ENCODE data around the gene SIRPD. TPM values are rescaled to one million over a fixed set of nuclear protein-coding genes. Genes with fewer than 3 reads are reported as not detected.

Gene SIRPD
- total RNA-seq, 1 experiment from 2014 or later, result not detected

- Histone ChIP-seq H3K79me2 (ENCODE audit: low read length) (no peaks in the 10 kb centered on the region), H3K27ac (ENCODE audit: low read length) (no peak overlapping the region), H4K20me1 (ENCODE audit: insufficient read depth, low read depth, low read length) (no peaks in the 10 kb centered on the region), H3K36me3 (ENCODE audit: insufficient read depth, low read length) (no peaks in the 10 kb centered on the region), H3K9me2 (replicated peaks; ENCODE audit: insufficient read depth, low read length) (no peaks in the 10 kb centered on the region), H3K27me3 (ENCODE audit: low read length) (no peaks in the 10 kb centered on the region), H3K9me3 (ENCODE audit: low read length) (no peaks in the 10 kb centered on the region), H3K9ac (ENCODE audit: low read length) (no peak overlapping the region), H2AFZ (ENCODE audit: low read length) (no peak overlapping the region), H3K4me3 (ENCODE audit: low read length) (no peak overlapping the region), H3K4me2 (ENCODE audit: low read depth, low read length, poor library complexity, severe bottlenecking) (no peak overlapping the region), H3K4me1 (ENCODE audit: low read length) (peaks cover 12% of the 10 kb centered on the region)
- DNase-seq, result peak; percentile 52
Measured at GRCh38 chr20:1535420-1536175, 21.9 kb downstream of the SIRPD start.

GRCh38 chr20:1534526-1534925 lies 23.0 kb downstream of the SIRPD start:
- H2AFZ ChIP-seq (ENCODE audit: low read length), result no peak overlapping the region
- H3K9ac ChIP-seq (ENCODE audit: low read length), result no peak overlapping the region
- H3K4me3 ChIP-seq (ENCODE audit: low read length), result no peak overlapping the region
- H3K36me3 ChIP-seq (ENCODE audit: insufficient read depth, low read length), result no peaks in the 10 kb centered on the region
- DNase-seq, result no peak
- no peaks in the 10 kb centered on the region for H3K79me2 ChIP-seq (ENCODE audit: low read length)
- no peak overlapping the region for H3K4me2 ChIP-seq (ENCODE audit: low read depth, low read length, poor library complexity, severe bottlenecking)
- H4K20me1 ChIP-seq (ENCODE audit: insufficient read depth, low read depth, low read length), result no peaks in the 10 kb centered on the region
- H3K9me2 ChIP-seq (replicated peaks; ENCODE audit: insufficient read depth, low read length), result no peaks in the 10 kb centered on the region
- peaks cover 12% of the 10 kb centered on the region for H3K4me1 ChIP-seq (ENCODE audit: low read length)
- no peaks in the 10 kb centered on the region for H3K9me3 ChIP-seq (ENCODE audit: low read length)
- no peak overlapping the region for H3K27ac ChIP-seq (ENCODE audit: low read length)
- no peaks in the 10 kb centered on the region for H3K27me3 ChIP-seq (ENCODE audit: low read length)

GRCh38 chr20:1533059-1533458 lies 24.4 kb downstream of the SIRPD start:
- no peak overlapping the region for H3K9ac ChIP-seq (ENCODE audit: low read length)
- no peaks in the 10 kb centered on the region for H3K27me3 ChIP-seq (ENCODE audit: low read length)
- no peaks in the 10 kb centered on the region for H3K9me2 ChIP-seq (replicated peaks; ENCODE audit: insufficient read depth, low read length)
- no peak overlapping the region for H3K27ac ChIP-seq (ENCODE audit: low read length)
- no peaks in the 10 kb centered on the region for H3K9me3 ChIP-seq (ENCODE audit: low read length)
- H2AFZ ChIP-seq (ENCODE audit: low read length), result no peak overlapping the region
- H3K4me1 ChIP-seq (ENCODE audit: low read length), result peaks cover 8% of the 10 kb centered on the region
- DNase-seq, result no peak
- no peaks in the 10 kb centered on the region for H4K20me1 ChIP-seq (ENCODE audit: insufficient read depth, low read depth, low read length)
- no peaks in the 10 kb centered on the region for H3K36me3 ChIP-seq (ENCODE audit: insufficient read depth, low read length)
- no peaks in the 10 kb centered on the region for H3K79me2 ChIP-seq (ENCODE audit: low read length)
- H3K4me2 ChIP-seq (ENCODE audit: low read depth, low read length, poor library complexity, severe bottlenecking), result no peak overlapping the region
- no peak overlapping the region for H3K4me3 ChIP-seq (ENCODE audit: low read length)

GRCh38 chr20:1528811-1529210 lies 28.7 kb downstream of the SIRPD start:
- peaks cover 4% of the 10 kb centered on the region for H3K4me1 ChIP-seq (ENCODE audit: low read length)
- no peak overlapping the region for H3K27ac ChIP-seq (ENCODE audit: low read length)
- H3K4me3 ChIP-seq (ENCODE audit: low read length), result no peak overlapping the region
- no peak overlapping the region for H2AFZ ChIP-seq (ENCODE audit: low read length)
- H3K79me2 ChIP-seq (ENCODE audit: low read length), result no peaks in the 10 kb centered on the region
- H3K9me3 ChIP-seq (ENCODE audit: low read length), result no peaks in the 10 kb centered on the region
- DNase-seq, result no peak
- no peak overlapping the region for H3K4me2 ChIP-seq (ENCODE audit: low read depth, low read length, poor library complexity, severe bottlenecking)
- no peaks in the 10 kb centered on the region for H4K20me1 ChIP-seq (ENCODE audit: insufficient read depth, low read depth, low read length)
- no peaks in the 10 kb centered on the region for H3K27me3 ChIP-seq (ENCODE audit: low read length)
- no peaks in the 10 kb centered on the region for H3K36me3 ChIP-seq (ENCODE audit: insufficient read depth, low read length)
- H3K9me2 ChIP-seq (replicated peaks; ENCODE audit: insufficient read depth, low read length), result no peaks in the 10 kb centered on the region
- no peak overlapping the region for H3K9ac ChIP-seq (ENCODE audit: low read length)

- Histone ChIP-seq H3K27me3 (ENCODE audit: low read length) (no peaks in the 10 kb centered on the region), H4K20me1 (ENCODE audit: insufficient read depth, low read depth, low read length) (no peaks in the 10 kb centered on the region), H3K79me2 (ENCODE audit: low read length) (no peaks in the 10 kb centered on the region), H3K9me2 (replicated peaks; ENCODE audit: insufficient read depth, low read length) (no peaks in the 10 kb centered on the region), H3K9me3 (ENCODE audit: low read length) (no peaks in the 10 kb centered on the region), H3K4me2 (ENCODE audit: low read depth, low read length, poor library complexity, severe bottlenecking) (no peak overlapping the region), H3K27ac (ENCODE audit: low read length) (no peak overlapping the region), H3K4me1 (ENCODE audit: low read length) (peaks cover 4% of the 10 kb centered on the region), H3K9ac (ENCODE audit: low read length) (no peak overlapping the region), H3K36me3 (ENCODE audit: insufficient read depth, low read length) (no peaks in the 10 kb centered on the region), H2AFZ (ENCODE audit: low read length) (no peak overlapping the region), H3K4me3 (ENCODE audit: low read length) (no peak overlapping the region)
- DNase-seq, result no peak
Measured at GRCh38 chr20:1527923-1528322, 29.6 kb downstream of the SIRPD start.

GRCh38 chr20:1526896-1527295 lies 30.6 kb downstream of the SIRPD start:
- H3K4me1 ChIP-seq (ENCODE audit: low read length), result peaks cover 4% of the 10 kb centered on the region
- H3K9ac ChIP-seq (ENCODE audit: low read length), result no peak overlapping the region
- no peak overlapping the region for H3K27ac ChIP-seq (ENCODE audit: low read length)
- H3K27me3 ChIP-seq (ENCODE audit: low read length), result no peaks in the 10 kb centered on the region
- H2AFZ ChIP-seq (ENCODE audit: low read length), result no peak overlapping the region
- no peaks in the 10 kb centered on the region for H3K36me3 ChIP-seq (ENCODE audit: insufficient read depth, low read length)
- no peak overlapping the region for H3K4me2 ChIP-seq (ENCODE audit: low read depth, low read length, poor library complexity, severe bottlenecking)
- H3K79me2 ChIP-seq (ENCODE audit: low read length), result no peaks in the 10 kb centered on the region
- DNase-seq, result no peak
- H3K9me2 ChIP-seq (replicated peaks; ENCODE audit: insufficient read depth, low read length), result no peaks in the 10 kb centered on the region
- H3K4me3 ChIP-seq (ENCODE audit: low read length), result no peak overlapping the region
- no peaks in the 10 kb centered on the region for H4K20me1 ChIP-seq (ENCODE audit: insufficient read depth, low read depth, low read length)
- H3K9me3 ChIP-seq (ENCODE audit: low read length), result no peaks in the 10 kb centered on the region

GRCh38 chr20:1526310-1526709 lies 31.2 kb downstream of the SIRPD start:
- no peak overlapping the region for H3K27ac ChIP-seq (ENCODE audit: low read length)
- no peaks in the 10 kb centered on the region for H3K9me2 ChIP-seq (replicated peaks; ENCODE audit: insufficient read depth, low read length)
- H3K36me3 ChIP-seq (ENCODE audit: insufficient read depth, low read length), result no peaks in the 10 kb centered on the region
- no peaks in the 10 kb centered on the region for H3K27me3 ChIP-seq (ENCODE audit: low read length)
- H2AFZ ChIP-seq (ENCODE audit: low read length), result no peak overlapping the region
- no peak for DNase-seq
- no peaks in the 10 kb centered on the region for H3K9me3 ChIP-seq (ENCODE audit: low read length)
- H3K4me1 ChIP-seq (ENCODE audit: low read length), result peaks cover 4% of the 10 kb centered on the region
- no peaks in the 10 kb centered on the region for H3K79me2 ChIP-seq (ENCODE audit: low read length)
- H3K4me2 ChIP-seq (ENCODE audit: low read depth, low read length, poor library complexity, severe bottlenecking), result no peak overlapping the region
- H3K4me3 ChIP-seq (ENCODE audit: low read length), result no peak overlapping the region
- no peaks in the 10 kb centered on the region for H4K20me1 ChIP-seq (ENCODE audit: insufficient read depth, low read depth, low read length)
- no peak overlapping the region for H3K9ac ChIP-seq (ENCODE audit: low read length)

GRCh38 chr20:1524004-1524403 lies 33.5 kb downstream of the SIRPD start:
- Histone ChIP-seq H3K9ac (ENCODE audit: low read length) (no peak overlapping the region), H3K9me3 (ENCODE audit: low read length) (no peaks in the 10 kb centered on the region), H3K4me2 (ENCODE audit: low read depth, low read length, poor library complexity, severe bottlenecking) (no peak overlapping the region), H3K36me3 (ENCODE audit: insufficient read depth, low read length) (no peaks in the 10 kb centered on the region), H2AFZ (ENCODE audit: low read length) (no peak overlapping the region), H3K79me2 (ENCODE audit: low read length) (no peaks in the 10 kb centered on the region), H3K27ac (ENCODE audit: low read length) (no peak overlapping the region), H3K9me2 (replicated peaks; ENCODE audit: insufficient read depth, low read length) (no peaks in the 10 kb centered on the region), H3K4me3 (ENCODE audit: low read length) (no peak overlapping the region), H4K20me1 (ENCODE audit: insufficient read depth, low read depth, low read length) (no peaks in the 10 kb centered on the region), H3K4me1 (ENCODE audit: low read length) (peaks cover 4% of the 10 kb centered on the region), H3K27me3 (ENCODE audit: low read length) (no peaks in the 10 kb centered on the region)
- no peak for DNase-seq

Data from Karpas-422 (cell line).